Keratinocyte (primary cell): ENCODE results near the gene CACNB3. TPM values are rescaled to one million over a fixed set of nuclear protein-coding genes. Genes with fewer than 3 reads are reported as not detected.

Experiments used
- polyA plus RNA-seq, 5 experiments: library from polyadenylated mRNA; depleted of rRNA in 3 of 5; stranded (reverse) in 3 of 5; stranded (forward) in 1 of 5; unstranded in 1 of 5; fragments of >200 nt; gene quantifications; 1 replicate in 1 of 5; 2 replicates in 3 of 5; 3 replicates in 1 of 5; pipeline versions ENCODE4 v1.2.1 to v1.2.3, GENCODE V29; 2011 to 2012; ENCODE audit warnings: missing spikeins in 2 of 5, low read depth in 1 of 5, low replicate concordance in 1 of 5
- small RNA-seq, 3 experiments: library from RNA; depleted of rRNA; stranded (forward); fragments of <200 nt; gene quantifications; one replicate each; pipeline ENCODE3, GENCODE V24; 2012; ENCODE audit warnings: low read depth in 3 of 3, low replicate concordance in 1 of 3; ENCODE audit not compliant: insufficient read length in 3 of 3

The CACNB3 gene
- polyA plus RNA-seq, 1 donor (not counting 4 experiments of a cell fraction or from before 2014, with no cell fraction given), result 16.1 TPM

Small RNAs within 50 kb of the gene (small RNA-seq; reads per million reads assigned to genes)
- gene MIR4701 (0.07 to 0.33 (median 0.25) reads per million in 3 experiments), gene RF00019 (0 reads per million in 3 experiments)

Other genes with a start within 250 kb of the CACNB3 start
- gene LALBA, start 248.4 kb upstream of the CACNB3 start, polyA plus RNA-seq, result not detected in 3 replicates
- 36.1 to 42.8 TPM (median 37.8 TPM) in 3 replicates for gene KANSL2, start 136.3 kb upstream of the CACNB3 start, polyA plus RNA-seq
- gene CCNT1, start 101.8 kb upstream of the CACNB3 start, polyA plus RNA-seq, result 20.4 to 23.4 TPM (median 22.5 TPM) in 3 replicates
- gene ADCY6, start 29.4 kb upstream of the CACNB3 start, polyA plus RNA-seq, result 11.9 to 22.8 TPM (median 13.2 TPM) in 3 replicates
- gene DDX23, start 33.7 kb downstream of the CACNB3 start, polyA plus RNA-seq, result 36.9 to 64.6 TPM (median 57.8 TPM) in 3 replicates
- 0.05 to 0.30 TPM (median 0.16 TPM) in 3 replicates for gene RND1, start 47.4 kb downstream of the CACNB3 start, polyA plus RNA-seq
- gene FKBP11, start 107.0 kb downstream of the CACNB3 start, polyA plus RNA-seq, result 9.5 to 18.4 TPM (median 18.1 TPM) in 3 replicates
- gene ARF3, start 139.0 kb downstream of the CACNB3 start, polyA plus RNA-seq, result 236 to 253 TPM (median 250 TPM) in 3 replicates
- gene WNT10B, start 153.2 kb downstream of the CACNB3 start, polyA plus RNA-seq, result 0.09 to 0.24 TPM (median 0.22 TPM) in 3 replicates
- not detected in 3 replicates for gene WNT1, start 159.8 kb downstream of the CACNB3 start, polyA plus RNA-seq
- 0.09 to 0.17 TPM (median 0.10 TPM) in 3 replicates for gene DDN, start 180.9 kb downstream of the CACNB3 start, polyA plus RNA-seq
- gene PRKAG1, start 200.3 kb downstream of the CACNB3 start, polyA plus RNA-seq, result 105 to 125 TPM (median 123 TPM) in 3 replicates
- gene KMT2D, start 242.3 kb downstream of the CACNB3 start, polyA plus RNA-seq, result 9.3 to 12.1 TPM (median 9.8 TPM) in 3 replicates